ENCODE measurements around the gene SOS2.

SOS2 gene

GRCh38 chr14:50088117-50088515, 143.3 kb downstream of the SOS2 start:
- in situ Hi-C loops (cut with HindIII; ENCODE audit: low sequenced_read_pairs), result no loop called here
- no peak for DNase-seq (ENCODE audit: low read depth)
- TF ChIP-seq, protein P1, sequence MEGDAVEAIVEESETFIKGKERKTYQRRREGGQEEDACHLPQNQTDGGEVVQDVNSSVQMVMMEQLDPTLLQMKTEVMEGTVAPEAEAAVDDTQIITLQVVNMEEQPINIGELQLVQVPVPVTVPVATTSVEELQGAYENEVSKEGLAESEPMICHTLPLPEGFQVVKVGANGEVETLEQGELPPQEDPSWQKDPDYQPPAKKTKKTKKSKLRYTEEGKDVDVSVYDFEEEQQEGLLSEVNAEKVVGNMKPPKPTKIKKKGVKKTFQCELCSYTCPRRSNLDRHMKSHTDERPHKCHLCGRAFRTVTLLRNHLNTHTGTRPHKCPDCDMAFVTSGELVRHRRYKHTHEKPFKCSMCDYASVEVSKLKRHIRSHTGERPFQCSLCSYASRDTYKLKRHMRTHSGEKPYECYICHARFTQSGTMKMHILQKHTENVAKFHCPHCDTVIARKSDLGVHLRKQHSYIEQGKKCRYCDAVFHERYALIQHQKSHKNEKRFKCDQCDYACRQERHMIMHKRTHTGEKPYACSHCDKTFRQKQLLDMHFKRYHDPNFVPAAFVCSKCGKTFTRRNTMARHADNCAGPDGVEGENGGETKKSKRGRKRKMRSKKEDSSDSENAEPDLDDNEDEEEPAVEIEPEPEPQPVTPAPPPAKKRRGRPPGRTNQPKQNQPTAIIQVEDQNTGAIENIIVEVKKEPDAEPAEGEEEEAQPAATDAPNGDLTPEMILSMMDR (IDR thresholded peaks at IDR 0.05; ENCODE audit: low read depth, low read length, missing control alignments), result no peak
- H3K4me3 ChIP-seq (ENCODE audit: low read depth, low read length), result no peak overlapping the region

DNA sequence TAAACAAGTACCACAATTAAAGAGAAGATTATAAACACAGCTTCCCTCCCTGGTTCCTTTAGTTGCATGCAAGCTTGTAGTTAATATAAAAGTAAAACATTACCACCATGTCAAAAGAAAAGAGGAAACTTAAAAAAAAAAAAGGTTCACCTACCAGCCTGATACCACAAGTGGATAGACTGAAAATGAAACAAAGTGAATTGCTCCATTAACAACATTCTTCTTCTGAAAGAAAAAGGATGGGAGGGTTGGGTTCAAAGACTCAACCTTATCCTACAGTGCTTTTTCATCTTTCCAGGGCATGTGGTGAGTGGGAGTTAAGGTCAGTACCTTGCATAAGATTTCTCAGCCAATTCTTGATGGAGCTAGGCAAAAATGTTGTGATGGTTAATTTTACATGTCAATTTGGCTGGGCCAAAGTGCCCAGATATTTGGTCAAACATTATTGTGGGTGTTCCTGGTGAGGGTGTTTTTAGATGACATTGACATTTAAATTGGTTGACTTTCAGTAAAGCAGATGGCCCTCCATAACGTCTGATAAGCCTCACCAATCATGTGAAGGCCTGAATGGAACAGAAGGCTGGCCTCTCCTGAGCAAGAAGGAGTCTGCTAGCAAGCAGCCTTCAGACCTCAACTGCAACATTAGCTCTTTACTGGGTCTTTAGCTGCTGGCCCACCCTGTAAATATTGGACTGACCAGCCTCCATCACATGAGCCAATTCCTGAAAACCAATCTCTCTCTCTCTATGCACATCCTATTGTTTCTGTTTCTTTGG, 143.8 kb downstream of the SOS2 start:
- no peak for DNase-seq (ENCODE audit: low read depth)
- in situ Hi-C loops (cut with HindIII; ENCODE audit: low sequenced_read_pairs), result no loop called here
- H3K4me3 ChIP-seq (ENCODE audit: low read depth, low read length), result no peak overlapping the region
- TF ChIP-seq, protein P1 (IDR thresholded peaks at IDR 0.05; ENCODE audit: low read depth, low read length, missing control alignments), result no peak

GRCh38 chr14:50086321-50086711, 145.1 kb downstream of the SOS2 start:
- no peak overlapping the region for H3K4me3 ChIP-seq (ENCODE audit: low read depth, low read length)
- TF ChIP-seq, protein P1 (IDR thresholded peaks at IDR 0.05; ENCODE audit: low read depth, low read length, missing control alignments), result no peak
- no peak for DNase-seq (ENCODE audit: low read depth)
- in situ Hi-C loops (cut with HindIII; ENCODE audit: low sequenced_read_pairs), result no loop called here

- DNase-seq (ENCODE audit: low read depth), result no peak
- H3K4me3 ChIP-seq (ENCODE audit: low read depth, low read length), result no peak overlapping the region
- TF ChIP-seq, protein P1 (IDR thresholded peaks at IDR 0.05; ENCODE audit: low read depth, low read length, missing control alignments), result no peak
- in situ Hi-C loops (cut with HindIII; ENCODE audit: low sequenced_read_pairs), result no loop called here
These were observed 145.6 kb downstream of the SOS2 start for GRCh38 chr14:50085570-50086320.

DNA sequence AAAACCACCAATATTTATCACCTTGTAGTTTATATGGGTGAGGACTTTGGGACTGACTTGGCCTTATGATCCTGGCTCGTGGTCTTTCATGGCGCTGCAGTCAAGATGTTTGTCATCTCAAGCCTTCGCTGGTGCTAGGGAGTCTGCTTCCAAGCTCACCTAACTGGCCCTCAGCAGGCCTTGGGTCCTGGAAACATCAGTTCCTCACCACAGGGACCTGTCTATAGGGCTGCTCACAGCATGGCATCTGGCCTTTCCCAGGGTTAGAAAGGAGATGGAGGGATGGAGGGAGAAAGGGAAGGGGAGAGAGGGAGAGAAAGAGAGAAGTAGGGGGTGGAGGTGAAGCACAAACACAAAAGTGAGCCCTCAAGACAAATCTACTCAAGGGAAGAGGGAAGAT, 146.7 kb downstream of the SOS2 start:
- in situ Hi-C loops (cut with HindIII; ENCODE audit: low sequenced_read_pairs), result no loop called here
- TF ChIP-seq, protein P1 (IDR thresholded peaks at IDR 0.05; ENCODE audit: low read depth, low read length, missing control alignments), result no peak
- H3K4me3 ChIP-seq (ENCODE audit: low read depth, low read length), result no peak overlapping the region
- DNase-seq (ENCODE audit: low read depth), result no peak

DNA sequence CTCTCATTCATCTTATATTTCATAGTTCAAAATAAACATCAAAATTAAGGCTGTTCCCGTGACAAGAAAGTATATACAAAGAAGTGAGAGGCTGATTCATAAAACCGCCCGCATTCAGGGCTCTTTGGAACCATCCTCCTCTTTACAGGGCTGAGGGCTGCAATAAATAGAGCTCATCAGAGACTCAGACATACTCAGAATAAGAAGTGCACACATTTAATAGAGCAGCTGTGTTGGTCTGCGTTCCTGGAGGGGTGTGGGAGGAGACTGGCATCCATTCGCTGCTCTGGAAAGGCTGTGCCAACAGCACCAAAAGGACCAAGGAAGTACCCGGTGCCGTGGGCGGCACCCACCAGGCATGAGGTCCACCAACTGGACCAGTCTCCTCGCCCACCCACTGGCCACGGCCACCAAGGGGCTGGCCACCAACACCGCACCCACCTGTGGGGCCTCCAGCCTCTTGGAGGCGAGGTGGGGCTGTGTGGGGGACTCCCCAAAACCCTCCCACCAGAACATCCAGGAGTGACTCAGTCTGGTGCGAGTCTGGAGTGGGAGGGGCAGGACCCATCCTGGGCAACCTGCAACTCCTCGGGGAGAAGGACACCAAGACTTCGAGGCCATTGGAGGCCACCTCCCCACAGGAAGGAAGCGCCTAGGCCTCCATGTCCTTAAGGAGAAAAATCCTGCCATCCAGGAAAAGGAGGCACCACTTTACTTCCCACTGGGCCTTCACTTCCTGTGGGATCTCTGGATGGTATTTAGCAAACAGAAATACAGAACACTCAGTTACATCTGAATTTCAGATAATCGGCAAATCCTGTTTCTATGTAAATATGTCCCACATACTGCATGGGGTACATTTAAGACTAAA, 147.7 kb downstream of the SOS2 start:
- in situ Hi-C loops (cut with HindIII; ENCODE audit: low sequenced_read_pairs), result no loop called here
- TF ChIP-seq, protein P1 (IDR thresholded peaks at IDR 0.05; ENCODE audit: low read depth, low read length, missing control alignments), result no peak
- no peak for DNase-seq (ENCODE audit: low read depth)
- H3K4me3 ChIP-seq (ENCODE audit: low read depth, low read length), result no peak overlapping the region

All from astrocyte of the cerebellum (primary cell).